Measurements from ENCODE around the gene NOP53. TPM values are rescaled to one million over a fixed set of nuclear protein-coding genes. Genes with fewer than 3 reads are reported as not detected.

The NOP53 gene
- total and polyA plus RNA-seq, 2 of the 4 experiments (the other 2 are of a cell fraction) = 59.5 to 83.2 TPM

GRCh38 chr19:47762615-47763308 is 17.4 kb downstream of the NOP53 start:
- 74% methylated on average over 12 of the region's 18 CpGs; no CpG with 5 or more reads in 1 of the 2 experiments for WGBS, 2 experiments (ENCODE audit: extremely low coverage in 2 of 2, insufficient read length in 1 of 2)
- no peak overlapping the region for H2AK9ac ChIP-seq (replicated peaks; ENCODE audit: low read depth, low read length, poor library complexity)
- intact Hi-C loops (cut with micrococcal nuclease) (no loop called here), in situ Hi-C loops (cut with MboI; ENCODE audit: low sequenced_read_pairs) (no loop called here), dilution Hi-C loops (cut with HindIII; ENCODE audit: low sequenced_read_pairs, unreplicated experiment) (no loop called here)
- peaks cover 17% of the 10 kb centered on the region for H3K36me3 ChIP-seq (ENCODE audit: control insufficient read depth, insufficient read depth, low read length)
- H3K4me3 ChIP-seq (ENCODE audit: insufficient read depth, low read depth, low read length) = no peak overlapping the region
- no peak overlapping the region for H2AFZ ChIP-seq (replicated peaks; ENCODE audit: low read length, poor library complexity)
- POLR2A ChIA-PET (ENCODE audit: unreplicated experiment) = no interaction called here
- H2BK15ac ChIP-seq (ENCODE audit: low read depth, low read length) = no peak overlapping the region
- H3K79me1 ChIP-seq (ENCODE audit: low read depth in 1 of 2, low read length in 2 of 2) = no peaks in the 10 kb centered on the region; a peak in 1 of 4 replicates
- no peaks in the 10 kb centered on the region for H3K9me1 ChIP-seq (ENCODE audit: insufficient read depth, low read length)
- no peak overlapping the region for H4K91ac ChIP-seq (ENCODE audit: insufficient read depth, low read depth, low read length)
- H3K27me3 ChIP-seq (ENCODE audit: control insufficient read depth, insufficient read depth, low read length) = peaks cover 2% of the 10 kb centered on the region; the same call in 1 of the 2 replicates
- H3K4me2 ChIP-seq (ENCODE audit: low read depth, low read length) = no peak overlapping the region
- no peak overlapping the region for H3K56ac ChIP-seq (ENCODE audit: extremely low read depth, insufficient read depth, low read length)
- no peak overlapping the region for H3K27ac ChIP-seq (ENCODE audit: insufficient read depth, low read length)
- TF ChIP-seq RCOR1 (IDR thresholded peaks at IDR 0.05; ENCODE audit: insufficient replicate concordance, low read length) (no peak), BHLHE40 (IDR thresholded peaks at IDR 0.05; ENCODE audit: low read depth, low read length) (no peak), CTCF (conservative IDR thresholded peaks at IDR 0.05; ENCODE audit: low read depth, low read length) (no peak), MXI1 (IDR thresholded peaks at IDR 0.05; ENCODE audit: borderline replicate concordance, low read depth, low read length) (no peak), MAFK (IDR thresholded peaks at IDR 0.05; ENCODE audit: low read depth, low read length) (no peak), USF2 (IDR thresholded peaks at IDR 0.05; ENCODE audit: low read depth, low read length) (no peak), SMC3 (IDR thresholded peaks at IDR 0.05; ENCODE audit: low read depth, low read length) (no peak), POLR2A (IDR thresholded peaks at IDR 0.05; ENCODE audit: low read depth, low read length) (no peak), CHD1 (IDR thresholded peaks at IDR 0.05; ENCODE audit: low read depth, low read length) (no peak), RFX5 (IDR thresholded peaks at IDR 0.05; ENCODE audit: low read depth, low read length) (no peak), ELK1 (IDR thresholded peaks at IDR 0.05; ENCODE audit: borderline replicate concordance, low read depth, low read length) (no peak), CEBPB (IDR thresholded peaks at IDR 0.05; ENCODE audit: low read depth, low read length) (no peak), NFE2L2 (IDR thresholded peaks at IDR 0.05; ENCODE audit: low read depth, low read length) (no peak), FOS (IDR thresholded peaks at IDR 0.05; ENCODE audit: low read depth, low read length) (no peak), MAZ (IDR thresholded peaks at IDR 0.05; ENCODE audit: borderline replicate concordance, low read depth, low read length) (no peak), RAD21 (IDR thresholded peaks at IDR 0.05; ENCODE audit: low read length) (no peak)
- H3K9me3 ChIP-seq (ENCODE audit: control insufficient read depth, insufficient read depth, low read length) = no peaks in the 10 kb centered on the region
- no peaks in the 10 kb centered on the region for H4K20me1 ChIP-seq (ENCODE audit: insufficient read depth, low read length)
- H2AK5ac ChIP-seq (ENCODE audit: low read depth, low read length) = no peak overlapping the region
- H4K8ac ChIP-seq (ENCODE audit: low read depth in 2 of 2, low read length in 2 of 2) = no peak overlapping the region
- H3K4ac ChIP-seq (ENCODE audit: low read depth, low read length) = no peak overlapping the region
- no peak overlapping the region for H2BK120ac ChIP-seq (ENCODE audit: low read depth, low read length)
- H3K9ac ChIP-seq (ENCODE audit: low read depth, low read length) = no peak overlapping the region
- ATAC-seq (ENCODE audit: low read depth) (no peak), DNase-seq (no peak)
- H3K23ac ChIP-seq (ENCODE audit: low read depth, low read length) = no peak overlapping the region
- no peak overlapping the region for H2BK5ac ChIP-seq (ENCODE audit: low read depth, low read length, poor library complexity, severe bottlenecking)
- no peaks in the 10 kb centered on the region for H3K4me1 ChIP-seq (ENCODE audit: control insufficient read depth, insufficient read depth, low read length)
- no TSS peak for BruUV-seq (replicated peaks)
- H3K14ac ChIP-seq (replicated peaks; ENCODE audit: low read depth, low read length) = no peak overlapping the region
- no peak overlapping the region for H4K5ac ChIP-seq (ENCODE audit: low read depth, low read length)
- no peak overlapping the region for H2BK20ac ChIP-seq (ENCODE audit: low read depth, low read length)
- CTCF ChIA-PET = no interaction called here
- no peak overlapping the region for H3K18ac ChIP-seq (ENCODE audit: low read depth, low read length)

Data from IMR-90 (cell line).